GM23338 (cell line): ENCODE results near the gene RNGTT.

Experiments
- CREB1 ChIP-seq: fragments of 250-450 bp; sonication (Bioruptor Pico); IDR thresholded peaks from 2 replicates; pipeline ENCODE4 v1.5.0; 2020; ENCODE audit warnings: low read depth, mild to moderate bottlenecking, moderate library complexity
- CTCF ChIP-seq, 2 experiments: fragments of 200-600 bp in 1 of 2; sonication (generic) in 1 of 2; conservative IDR thresholded peaks; 2 replicates each; pipeline versions ENCODE4 v1.5.1 to v1.6.1; 2016 to 2017; ENCODE audit warnings: antibody characterized with exemption in 2 of 2, low read depth in 2 of 2, mild to moderate bottlenecking in 2 of 2, moderate library complexity in 1 of 2
- EZH2 ChIP-seq: fragments of 200-600 bp; sonication (generic); IDR thresholded peaks from one replicate; pipeline ENCODE4 v1.8.0; 2017; ENCODE audit warnings: antibody characterized with exemption, mild to moderate bottlenecking, low read depth; ENCODE audit not compliant: unreplicated experiment
- EZH2phosphoT487 ChIP-seq: fragments of 200-600 bp; sonication (generic); IDR thresholded peaks from one replicate; pipeline ENCODE4 v1.8.1; 2018; ENCODE audit warnings: antibody characterized with exemption; ENCODE audit not compliant: unreplicated experiment
- JUNB ChIP-seq: IDR thresholded peaks from one replicate; pipeline ENCODE4 v1.6.1; 2016; ENCODE audit warnings: antibody characterized with exemption; ENCODE audit not compliant: unreplicated experiment
- NANOG ChIP-seq: IDR thresholded peaks from 2 replicates; pipeline ENCODE4 v1.6.1; 2016; ENCODE audit warnings: antibody characterized with exemption, borderline replicate concordance
- POLR2AphosphoS5 ChIP-seq: IDR thresholded peaks from 2 replicates; pipeline ENCODE4 v1.6.1; 2016; ENCODE audit warnings: antibody characterized with exemption, low read depth
- STAT1 ChIP-seq: IDR thresholded peaks from one replicate; pipeline ENCODE4 v1.6.1; 2016; ENCODE audit warnings: antibody characterized with exemption; ENCODE audit not compliant: unreplicated experiment
- ZNF114 ChIP-seq: fragments of 250-450 bp; sonication (Bioruptor Pico); IDR thresholded peaks from 2 replicates; pipeline ENCODE4 v1.5.0; 2020; ENCODE audit warnings: mild to moderate bottlenecking, moderate library complexity
- ZNF331 ChIP-seq: fragments of 250-450 bp; sonication (Bioruptor Pico); IDR thresholded peaks from 2 replicates; pipeline ENCODE4 v1.5.0; 2020; ENCODE audit warnings: low read depth, mild to moderate bottlenecking, moderate library complexity
- ZNF462 ChIP-seq: fragments of 250-450 bp; sonication (Bioruptor Pico); IDR thresholded peaks from 2 replicates; pipeline ENCODE4 v1.5.0; 2020; ENCODE audit warnings: mild to moderate bottlenecking, moderate library complexity
- TF ChIP-seq, protein P1 (sequence below): IDR thresholded peaks from one replicate; pipeline ENCODE4 v1.6.1; 2018; ENCODE audit warnings: antibody characterized with exemption; ENCODE audit not compliant: unreplicated experiment
- TF ChIP-seq, protein P2 (sequence below): IDR thresholded peaks from 2 replicates; pipeline ENCODE4 v1.6.1; 2016; ENCODE audit warnings: antibody characterized with exemption

GRCh38 chr6:88626460-88626859 is 337.0 kb downstream of the RNGTT start:
- TF ChIP-seq EZH2 (no peak), POLR2AphosphoS5 (no peak), CTCF (conservative IDR thresholded peaks at IDR 0.05; ENCODE audit: low read depth in 2 of 2) (no peak), CREB1 (no peak), EZH2phosphoT487 (no peak), JUNB (no peak), NANOG (no peak), ZNF114 (CRISPR knock-in tag) (no peak), ZNF331 (CRISPR knock-in tag) (no peak), STAT1 (no peak), ZNF462 (no peak)
- TF ChIP-seq, protein P1, sequence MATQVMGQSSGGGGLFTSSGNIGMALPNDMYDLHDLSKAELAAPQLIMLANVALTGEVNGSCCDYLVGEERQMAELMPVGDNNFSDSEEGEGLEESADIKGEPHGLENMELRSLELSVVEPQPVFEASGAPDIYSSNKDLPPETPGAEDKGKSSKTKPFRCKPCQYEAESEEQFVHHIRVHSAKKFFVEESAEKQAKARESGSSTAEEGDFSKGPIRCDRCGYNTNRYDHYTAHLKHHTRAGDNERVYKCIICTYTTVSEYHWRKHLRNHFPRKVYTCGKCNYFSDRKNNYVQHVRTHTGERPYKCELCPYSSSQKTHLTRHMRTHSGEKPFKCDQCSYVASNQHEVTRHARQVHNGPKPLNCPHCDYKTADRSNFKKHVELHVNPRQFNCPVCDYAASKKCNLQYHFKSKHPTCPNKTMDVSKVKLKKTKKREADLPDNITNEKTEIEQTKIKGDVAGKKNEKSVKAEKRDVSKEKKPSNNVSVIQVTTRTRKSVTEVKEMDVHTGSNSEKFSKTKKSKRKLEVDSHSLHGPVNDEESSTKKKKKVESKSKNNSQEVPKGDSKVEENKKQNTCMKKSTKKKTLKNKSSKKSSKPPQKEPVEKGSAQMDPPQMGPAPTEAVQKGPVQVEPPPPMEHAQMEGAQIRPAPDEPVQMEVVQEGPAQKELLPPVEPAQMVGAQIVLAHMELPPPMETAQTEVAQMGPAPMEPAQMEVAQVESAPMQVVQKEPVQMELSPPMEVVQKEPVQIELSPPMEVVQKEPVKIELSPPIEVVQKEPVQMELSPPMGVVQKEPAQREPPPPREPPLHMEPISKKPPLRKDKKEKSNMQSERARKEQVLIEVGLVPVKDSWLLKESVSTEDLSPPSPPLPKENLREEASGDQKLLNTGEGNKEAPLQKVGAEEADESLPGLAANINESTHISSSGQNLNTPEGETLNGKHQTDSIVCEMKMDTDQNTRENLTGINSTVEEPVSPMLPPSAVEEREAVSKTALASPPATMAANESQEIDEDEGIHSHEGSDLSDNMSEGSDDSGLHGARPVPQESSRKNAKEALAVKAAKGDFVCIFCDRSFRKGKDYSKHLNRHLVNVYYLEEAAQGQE = no peak
- TF ChIP-seq, protein P2, sequence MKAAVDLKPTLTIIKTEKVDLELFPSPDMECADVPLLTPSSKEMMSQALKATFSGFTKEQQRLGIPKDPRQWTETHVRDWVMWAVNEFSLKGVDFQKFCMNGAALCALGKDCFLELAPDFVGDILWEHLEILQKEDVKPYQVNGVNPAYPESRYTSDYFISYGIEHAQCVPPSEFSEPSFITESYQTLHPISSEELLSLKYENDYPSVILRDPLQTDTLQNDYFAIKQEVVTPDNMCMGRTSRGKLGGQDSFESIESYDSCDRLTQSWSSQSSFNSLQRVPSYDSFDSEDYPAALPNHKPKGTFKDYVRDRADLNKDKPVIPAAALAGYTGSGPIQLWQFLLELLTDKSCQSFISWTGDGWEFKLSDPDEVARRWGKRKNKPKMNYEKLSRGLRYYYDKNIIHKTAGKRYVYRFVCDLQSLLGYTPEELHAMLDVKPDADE = no peak
